Ishikawa (cell line): ENCODE measurements around the gene HPD.

Source experiments
- CEBPB ChIP-seq: IDR thresholded peaks from 2 replicates; pipeline ENCODE4 v1.6.1; 2012
- CREB1 ChIP-seq: IDR thresholded peaks from 2 replicates; pipeline ENCODE4 v1.6.1; 2012; ENCODE audit warnings: low read depth
- EGR1 ChIP-seq: IDR thresholded peaks from 2 replicates; pipeline ENCODE4 v1.6.1; 2012
- EP300 ChIP-seq: IDR thresholded peaks from 2 replicates; pipeline ENCODE4 v1.6.1; 2012; ENCODE audit warnings: borderline replicate concordance
- FOXM1 ChIP-seq: IDR thresholded peaks from 2 replicates; pipeline ENCODE4 v1.6.1; 2012; ENCODE audit warnings: low read depth, borderline replicate concordance
- MAX ChIP-seq: IDR thresholded peaks from 2 replicates; pipeline ENCODE4 v1.6.1; 2012
- NFIC ChIP-seq: IDR thresholded peaks from 2 replicates; pipeline ENCODE4 v1.6.1; 2012
- RAD21 ChIP-seq: IDR thresholded peaks from 2 replicates; pipeline ENCODE4 v1.6.1; 2012; ENCODE audit warnings: low read depth
- TAF1 ChIP-seq: IDR thresholded peaks from 2 replicates; pipeline ENCODE4 v1.6.1; 2012; ENCODE audit warnings: low read depth, mild to moderate bottlenecking
- TCF12 ChIP-seq: IDR thresholded peaks from 2 replicates; pipeline ENCODE4 v1.6.1; 2012; ENCODE audit warnings: low read depth
- TEAD4 ChIP-seq: IDR thresholded peaks from 2 replicates; pipeline ENCODE4 v1.6.1; 2012
- YY1 ChIP-seq: IDR thresholded peaks from 2 replicates; pipeline ENCODE4 v1.6.1; 2012; ENCODE audit warnings: low read depth
- ZBTB7A ChIP-seq: IDR thresholded peaks from 2 replicates; pipeline ENCODE4 v1.6.1; 2012; ENCODE audit warnings: low read depth
- TF ChIP-seq, protein P1 (sequence below): IDR thresholded peaks from 2 replicates; pipeline ENCODE4 v1.6.1; 2012
- TF ChIP-seq, protein P2 (sequence below): IDR thresholded peaks from 2 replicates; pipeline ENCODE4 v1.6.1; 2012; ENCODE audit warnings: low read depth, mild to moderate bottlenecking

The HPD gene

GRCh38 chr12:121875582-121875981 lies 16.9 kb upstream of the HPD start:
- TF ChIP-seq, protein P1, sequence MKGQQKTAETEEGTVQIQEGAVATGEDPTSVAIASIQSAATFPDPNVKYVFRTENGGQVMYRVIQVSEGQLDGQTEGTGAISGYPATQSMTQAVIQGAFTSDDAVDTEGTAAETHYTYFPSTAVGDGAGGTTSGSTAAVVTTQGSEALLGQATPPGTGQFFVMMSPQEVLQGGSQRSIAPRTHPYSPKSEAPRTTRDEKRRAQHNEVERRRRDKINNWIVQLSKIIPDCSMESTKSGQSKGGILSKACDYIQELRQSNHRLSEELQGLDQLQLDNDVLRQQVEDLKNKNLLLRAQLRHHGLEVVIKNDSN, result no peak
- TF ChIP-seq RAD21 (no peak), MAX (no peak), CREB1 (no peak), YY1 (no peak), ZBTB7A (no peak), EP300 (no peak), CEBPB (no peak), EGR1 (no peak), TCF12 (no peak)
- TF ChIP-seq, protein P2, sequence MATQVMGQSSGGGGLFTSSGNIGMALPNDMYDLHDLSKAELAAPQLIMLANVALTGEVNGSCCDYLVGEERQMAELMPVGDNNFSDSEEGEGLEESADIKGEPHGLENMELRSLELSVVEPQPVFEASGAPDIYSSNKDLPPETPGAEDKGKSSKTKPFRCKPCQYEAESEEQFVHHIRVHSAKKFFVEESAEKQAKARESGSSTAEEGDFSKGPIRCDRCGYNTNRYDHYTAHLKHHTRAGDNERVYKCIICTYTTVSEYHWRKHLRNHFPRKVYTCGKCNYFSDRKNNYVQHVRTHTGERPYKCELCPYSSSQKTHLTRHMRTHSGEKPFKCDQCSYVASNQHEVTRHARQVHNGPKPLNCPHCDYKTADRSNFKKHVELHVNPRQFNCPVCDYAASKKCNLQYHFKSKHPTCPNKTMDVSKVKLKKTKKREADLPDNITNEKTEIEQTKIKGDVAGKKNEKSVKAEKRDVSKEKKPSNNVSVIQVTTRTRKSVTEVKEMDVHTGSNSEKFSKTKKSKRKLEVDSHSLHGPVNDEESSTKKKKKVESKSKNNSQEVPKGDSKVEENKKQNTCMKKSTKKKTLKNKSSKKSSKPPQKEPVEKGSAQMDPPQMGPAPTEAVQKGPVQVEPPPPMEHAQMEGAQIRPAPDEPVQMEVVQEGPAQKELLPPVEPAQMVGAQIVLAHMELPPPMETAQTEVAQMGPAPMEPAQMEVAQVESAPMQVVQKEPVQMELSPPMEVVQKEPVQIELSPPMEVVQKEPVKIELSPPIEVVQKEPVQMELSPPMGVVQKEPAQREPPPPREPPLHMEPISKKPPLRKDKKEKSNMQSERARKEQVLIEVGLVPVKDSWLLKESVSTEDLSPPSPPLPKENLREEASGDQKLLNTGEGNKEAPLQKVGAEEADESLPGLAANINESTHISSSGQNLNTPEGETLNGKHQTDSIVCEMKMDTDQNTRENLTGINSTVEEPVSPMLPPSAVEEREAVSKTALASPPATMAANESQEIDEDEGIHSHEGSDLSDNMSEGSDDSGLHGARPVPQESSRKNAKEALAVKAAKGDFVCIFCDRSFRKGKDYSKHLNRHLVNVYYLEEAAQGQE, result no peak

DNA sequence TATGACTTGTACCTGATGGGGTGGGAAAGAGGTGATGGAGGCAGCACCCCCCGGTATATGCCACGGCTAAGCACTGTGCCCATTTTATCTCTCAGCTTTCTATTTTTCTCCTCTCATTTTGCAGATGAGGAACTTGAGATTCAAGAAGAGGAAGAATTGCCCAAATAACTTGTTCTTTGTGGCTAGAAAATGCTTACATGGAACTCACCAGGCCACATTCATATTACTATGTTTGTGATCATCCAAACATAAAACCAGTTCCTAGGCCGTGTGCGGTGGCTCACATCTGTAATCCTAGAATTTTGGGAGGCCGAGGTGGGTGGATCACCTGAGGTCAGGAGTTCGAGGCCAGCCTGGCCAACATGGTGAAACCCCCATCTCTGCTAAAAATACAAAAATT lies 15.4 kb upstream of the HPD start:
- TF ChIP-seq TEAD4 (no peak), CEBPB (no peak), NFIC (no peak), TCF12 (no peak), ZBTB7A (no peak), CREB1 (no peak), FOXM1 (no peak), TAF1 (no peak), YY1 (no peak), EP300 (no peak), RAD21 (no peak), EGR1 (no peak), MAX (no peak)
- TF ChIP-seq, protein P2, result no peak
- TF ChIP-seq, protein P1, result no peak

GRCh38 chr12:121873216-121873569 lies 14.5 kb upstream of the HPD start:
- TF ChIP-seq ZBTB7A (no peak), NFIC (no peak), RAD21 (no peak), FOXM1 (no peak), EGR1 (no peak), EP300 (no peak), CEBPB (no peak), TCF12 (no peak), TAF1 (no peak), MAX (no peak), YY1 (no peak)
- TF ChIP-seq, protein P2, result no peak
- TF ChIP-seq, protein P1, result no peak

GRCh38 chr12:121872546-121873215 lies 14.0 kb upstream of the HPD start:
- no peak for TF ChIP-seq EP300
- TF ChIP-seq ZBTB7A, result no peak
- TF ChIP-seq RAD21, result no peak
- 0 out of 2 replicates have a peak, but pooled peaks have one; percentile 21 for TF ChIP-seq NFIC
- TF ChIP-seq, protein P1, result 0 out of 2 replicates have a peak, but pooled peaks have one; percentile 7
